Motor neuron (in vitro differentiated cells): ENCODE results near the gene NEAT1. TPM values are rescaled to one million over a fixed set of nuclear protein-coding genes. Genes with fewer than 3 reads are reported as not detected.

ENCODE experiments used
- ATAC-seq, 8 experiments: fragments of 200-7000 bp; cut with Tn5 transposase; replicated peaks in 6 of 8; 2 replicates each; pipeline ENCODE4 v1.8.0; 2021; ENCODE audit warnings: mild to moderate bottlenecking in 8 of 8, moderate library complexity in 8 of 8
- H3K27ac ChIP-seq, 2 donors: fragments of 250-450 bp; sonication (Bioruptor Pico); 2 replicates each; pipeline ENCODE4 v1.9.0; 2021; ENCODE audit warnings: antibody characterized with exemption in 2 of 2, mild to moderate bottlenecking in 2 of 2, moderate library complexity in 1 of 2
- H3K4me1 ChIP-seq, 2 donors: fragments of 250-450 bp; sonication (Bioruptor Pico); replicated peaks in 1 of 2; 2 replicates each; pipeline ENCODE4 v1.6.1; 2021; ENCODE audit warnings: antibody characterized with exemption in 2 of 2, mild to moderate bottlenecking in 2 of 2, moderate library complexity in 1 of 2
- H3K4me3 ChIP-seq, 5 donors: fragments of 250-450 bp; sonication (Bioruptor Pico); 2 replicates each; pipeline ENCODE4 v1.9.0; 2021; ENCODE audit warnings: antibody characterized with exemption in 5 of 5, mild to moderate bottlenecking in 5 of 5, moderate library complexity in 4 of 5
- WGBS, 10 experiments: fragments of 450-650 bp; shearing (Covaris generic); methylation state at CpG; one replicate each; pipeline ENCODE4 v1.0.0; 2022; 5-methylcytosine and 5-hydroxymethylcytosine counted together
- in situ Hi-C, 9 experiments: fragments of 400-800 bp; cut with MboI; loops; one replicate each; pipeline ENCODE4 v1.15.0; 2021; ENCODE audit warnings: low sequenced_read_pairs in 9 of 9, low pct_unique_long_range_greater_than_20kb in 2 of 9; ENCODE audit not compliant: unreplicated experiment in 9 of 9
- total RNA-seq, 8 experiments: library from RNA; unstranded; fragments of 300-600 nt; gene quantifications; 2 replicates each; pipeline versions ENCODE4 v1.2.3 to v1.2.4, GENCODE V29; 2022

NEAT1 gene
- total RNA-seq, 8 experiments from 2014 or later, result 10.9 to 1,983 (median 59.7) TPM

GRCh38 chr11:65416841-65417701, 5.5 kb upstream of the NEAT1 start:
- Histone ChIP-seq H3K4me3 (peak overlapping the region in 4 of 5 donors; percentile 2 to 25 (median 24)), H3K4me1 (peaks cover 45 to 61% of the 10 kb centered on the region in 2 donors), H3K27ac (peak overlapping the region in 1 of 2 donors; percentile 45)
- peak in 1 of 8 experiments; percentile 1 for ATAC-seq
- 0 to 100% (median 60%) methylated on average over 1 to 3 of the region's 14 CpGs; no CpG with 5 or more reads in 5 of the 10 experiments for WGBS, 10 experiments
- in situ Hi-C loops, result loop anchor here in 3 of 9 experiments (25.0 kb wide), 1 partner anchor 95 kb away; no protein-coding TSS in a partner anchor

- WGBS, 10 experiments, result 27 to 100% (median 57%) methylated on average over 1 to 3 of the region's 19 CpGs; no CpG with 5 or more reads in 6 of the 10 experiments
- ATAC-seq, result no peak
- in situ Hi-C loops, result loop anchor here in 3 of 9 experiments (25.0 kb wide), 1 partner anchor 94 kb away; no protein-coding TSS in a partner anchor
- Histone ChIP-seq H3K27ac (peak overlapping the region in 1 of 2 donors; percentile 97), H3K4me1 (peaks cover 45 to 61% of the 10 kb centered on the region in 2 donors), H3K4me3 (no peak overlapping the region)
Observed at GRCh38 chr11:65417702-65418430, 4.7 kb upstream of the NEAT1 start.

GRCh38 chr11:65418431-65418680, 4.2 kb upstream of the NEAT1 start:
- in situ Hi-C loops, result loop anchor here in 3 of 9 experiments (25.0 kb wide), 1 partner anchor 94 kb away; no protein-coding TSS in a partner anchor
- H3K27ac ChIP-seq, result peak overlapping the region; percentile 94 to 97
- peak overlapping the region in 3 of 5 donors; percentile 24 to 32 (median 30) for H3K4me3 ChIP-seq
- peak in 4 of 8 experiments; percentile 0 for ATAC-seq
- H3K4me1 ChIP-seq, result peaks cover 45 to 61% of the 10 kb centered on the region in 2 donors
- no CpG with 5 or more reads among the region's 4 CpGs for WGBS, 10 experiments

- H3K4me3 ChIP-seq, result peak overlapping the region; percentile 9 to 32 (median 24)
- WGBS, 10 experiments, result 0 to 40% (median 0%) methylated on average over 1 to 5 of the region's 15 CpGs; no CpG with 5 or more reads in 7 of the 10 experiments
- in situ Hi-C loops, result loop anchor here in 3 of 9 experiments (25.0 kb wide), 1 partner anchor 93 kb away; no protein-coding TSS in a partner anchor
- peak; percentile 10 to 62 (median 54) for ATAC-seq
- H3K4me1 ChIP-seq, result peaks cover 45 to 61% of the 10 kb centered on the region in 2 donors
- peak overlapping the region; percentile 94 to 97 for H3K27ac ChIP-seq
Observed at GRCh38 chr11:65418681-65419459, 3.7 kb upstream of the NEAT1 start.

GRCh38 chr11:65419460-65419771, 3.2 kb upstream of the NEAT1 start:
- peaks cover 45 to 61% of the 10 kb centered on the region in 2 donors for H3K4me1 ChIP-seq
- ATAC-seq, result no peak
- peak overlapping the region; percentile 94 to 97 for H3K27ac ChIP-seq
- peak overlapping the region; percentile 9 to 32 (median 24) for H3K4me3 ChIP-seq
- 0 to 66% (median 34%) methylated on average over 1 to 6 of the region's 7 CpGs; no CpG with 5 or more reads in 4 of the 10 experiments for WGBS, 10 experiments
- in situ Hi-C loops, result loop anchor here in 3 of 9 experiments (25.0 kb wide), 1 partner anchor 93 kb away; no protein-coding TSS in a partner anchor

- Histone ChIP-seq H3K27ac (peak overlapping the region; percentile 94 to 97), H3K4me3 (peak overlapping the region in 2 of 5 donors; percentile 30 to 32), H3K4me1 (peaks cover 45 to 61% of the 10 kb centered on the region in 2 donors)
- peak in 3 of 8 experiments; percentile 0 to 9 (median 0) for ATAC-seq
- WGBS, 10 experiments, result 0 to 45% (median 20%) methylated on average over 1 to 4 of the region's 6 CpGs; no CpG with 5 or more reads in 3 of the 10 experiments
- in situ Hi-C loops, result loop anchor here in 8 of 9 experiments (5.0 to 25.0 kb wide), 3 partner anchors 85 to 92 kb away; no protein-coding TSS in a partner anchor
Observed at GRCh38 chr11:65419772-65420481, 2.7 kb upstream of the NEAT1 start.

- ATAC-seq, result no peak
- peaks cover 45 to 59% of the 10 kb centered on the region in 2 donors for H3K4me1 ChIP-seq
- 20 to 100% (median 100%) methylated on average over 1 to 2 of the region's 2 CpGs; no CpG with 5 or more reads in 5 of the 10 experiments for WGBS, 10 experiments
- in situ Hi-C loops, result loop anchor here in 8 of 9 experiments (5.0 to 25.0 kb wide), 3 partner anchors 84 to 92 kb away; no protein-coding TSS in a partner anchor
- H3K4me3 ChIP-seq, result peak overlapping the region in 2 of 5 donors; percentile 60 to 62
- H3K27ac ChIP-seq, result peak overlapping the region; percentile 97 to 98
Observed at GRCh38 chr11:65420506-65420905, 2.1 kb upstream of the NEAT1 start.

- Histone ChIP-seq H3K4me3 (peak overlapping the region; percentile 44 to 62 (median 50)), H3K4me1 (peaks cover 45 to 52% of the 10 kb centered on the region in 2 donors), H3K27ac (peak overlapping the region; percentile 97 to 98)
- in situ Hi-C loops, result loop anchor here in 8 of 9 experiments (5.0 to 25.0 kb wide), 3 partner anchors 84 to 91 kb away; no protein-coding TSS in a partner anchor
- WGBS, 10 experiments, result 0 to 55% (median 16%) methylated on average over 1 to 6 of the region's 15 CpGs; no CpG with 5 or more reads in 5 of the 10 experiments
- peak; percentile 5 to 52 (median 30) for ATAC-seq
Observed at GRCh38 chr11:65420979-65421793, 1.4 kb upstream of the NEAT1 start.

GRCh38 chr11:65421794-65422632, 585 bp upstream of the NEAT1 start:
- peak overlapping the region; percentile 97 to 98 for H3K27ac ChIP-seq
- ATAC-seq, result peak; percentile 0 to 58 (median 32)
- H3K4me1 ChIP-seq, result peaks cover 46 to 47% of the 10 kb centered on the region in 2 donors
- in situ Hi-C loops, result loop anchor here in 8 of 9 experiments (5.0 to 25.0 kb wide), 3 partner anchors 83 to 90 kb away; no protein-coding TSS in a partner anchor
- 0 to 10% (median 0%) methylated on average over 1 to 4 of the region's 68 CpGs; no CpG with 5 or more reads in 2 of the 10 experiments for WGBS, 10 experiments
- peak overlapping the region; percentile 44 to 62 (median 50) for H3K4me3 ChIP-seq
